Umbilical cord (tissue), 2 donors: ENCODE measurements around the gene ECE2. TPM values are rescaled to one million over a fixed set of nuclear protein-coding genes. Genes with fewer than 3 reads are reported as not detected.

Experiments
- DNase-seq: peaks from one replicate; pipeline ENCODE4 v3.0.0-alpha.2; 2015; ENCODE audit warnings: low spot score
- total RNA-seq: library from RNA; depleted of rRNA; stranded (reverse); fragments of >200 nt; gene quantifications from one replicate; pipeline ENCODE4 v1.2.3, GENCODE V29; 2014; ENCODE audit warnings: low replicate concordance; ENCODE audit not compliant: insufficient read depth

Gene ECE2
- total RNA-seq, 1 donor from 2014 or later, result not detected

- DNase-seq, result no peak
These were observed 35.8 kb downstream of the ECE2 start for GRCh38 chr3:184311633-184312032.

GRCh38 chr3:184314363-184314699, 38.5 kb downstream of the ECE2 start, which contains the start of gene EIF4G1:
TSS of gene EIF4G1 (plus strand) at chr3:184314606. CDS start at chr3:184315797, 1,191 bp downstream.
- peak; percentile 94 for DNase-seq

GRCh38 chr3:184314700-184315542, 39.1 kb downstream of the ECE2 start:
- peak; percentile 79 for DNase-seq

- DNase-seq, result no peak
These were observed 39.7 kb downstream of the ECE2 start for GRCh38 chr3:184315543-184315867.

- no peak for DNase-seq
These were observed 40.2 kb downstream of the ECE2 start for GRCh38 chr3:184315871-184316661.

GRCh38 chr3:184316792-184317191, 41.0 kb downstream of the ECE2 start:
- DNase-seq, result no peak

GRCh38 chr3:184317201-184317600, 41.4 kb downstream of the ECE2 start:
- no peak for DNase-seq

GRCh38 chr3:184320104-184320445, 44.3 kb downstream of the ECE2 start:
- peak; percentile 97 for DNase-seq

GRCh38 chr3:184321666-184322065, 45.8 kb downstream of the ECE2 start:
- no peak for DNase-seq

GRCh38 chr3:184322731-184323487, 47.1 kb downstream of the ECE2 start:
- DNase-seq, result no peak

- DNase-seq, result no peak
These were observed 47.9 kb downstream of the ECE2 start for GRCh38 chr3:184323696-184324095.

GRCh38 chr3:184325269-184325668, 49.4 kb downstream of the ECE2 start:
- no peak for DNase-seq

- no peak for DNase-seq
These were observed 50.0 kb downstream of the ECE2 start for GRCh38 chr3:184325715-184326369.

GRCh38 chr3:184327171-184327570, 51.3 kb downstream of the ECE2 start:
- DNase-seq, result no peak

- DNase-seq, result no peak
These were observed 52.7 kb downstream of the ECE2 start for GRCh38 chr3:184328516-184328915.

GRCh38 chr3:184332370-184333090, 56.7 kb downstream of the ECE2 start:
- no peak for DNase-seq

GRCh38 chr3:184333190-184333589, 57.4 kb downstream of the ECE2 start:
- no peak for DNase-seq

GRCh38 chr3:184333700-184334099, 57.9 kb downstream of the ECE2 start:
- no peak for DNase-seq

GRCh38 chr3:184334470-184335158, 58.8 kb downstream of the ECE2 start:
- no peak for DNase-seq

GRCh38 chr3:184335291-184335660, 59.5 kb downstream of the ECE2 start:
- no peak for DNase-seq
